ENCODE results near the gene LPAR3.

DNA sequence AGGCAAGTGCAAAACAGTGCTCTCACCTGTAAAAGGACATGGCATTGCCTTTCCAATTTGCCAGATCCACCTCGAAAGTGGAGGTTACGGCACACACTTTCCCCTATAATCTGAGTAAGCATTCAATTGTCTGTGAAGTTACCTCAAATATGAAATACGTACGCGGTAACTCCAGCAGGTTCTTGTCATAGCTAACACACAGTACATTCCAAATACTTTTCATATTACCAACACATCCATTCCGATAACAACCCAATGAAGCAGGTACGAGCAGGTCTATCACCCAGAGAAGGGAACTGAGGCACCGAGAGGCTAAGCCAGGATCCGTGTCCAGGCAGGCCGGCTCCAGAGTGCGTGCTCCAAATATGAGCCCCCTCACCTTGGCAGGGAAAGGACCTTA is 46.8 kb upstream of the LPAR3 start:
- TF ChIP-seq ZNF449 (tag by site-specific recombination; IDR thresholded peaks at IDR 0.05) (no peak), ZNF23 (tag by site-specific recombination; IDR thresholded peaks at IDR 0.05; ENCODE audit: borderline replicate concordance) (no peak), YY1 (tag by site-specific recombination; IDR thresholded peaks at IDR 0.05) (no peak), ZNF354C (tag by site-specific recombination; IDR thresholded peaks at IDR 0.05; ENCODE audit: borderline replicate concordance, low read depth) (no peak), BCL11A (tag by site-specific recombination; IDR thresholded peaks at IDR 0.05; ENCODE audit: low read depth) (no peak), ZNF664 (tag by site-specific recombination; IDR thresholded peaks at IDR 0.05) (no peak), ZNF18 (tag by site-specific recombination; IDR thresholded peaks at IDR 0.05) (no peak)
- TF ChIP-seq, protein P1, sequence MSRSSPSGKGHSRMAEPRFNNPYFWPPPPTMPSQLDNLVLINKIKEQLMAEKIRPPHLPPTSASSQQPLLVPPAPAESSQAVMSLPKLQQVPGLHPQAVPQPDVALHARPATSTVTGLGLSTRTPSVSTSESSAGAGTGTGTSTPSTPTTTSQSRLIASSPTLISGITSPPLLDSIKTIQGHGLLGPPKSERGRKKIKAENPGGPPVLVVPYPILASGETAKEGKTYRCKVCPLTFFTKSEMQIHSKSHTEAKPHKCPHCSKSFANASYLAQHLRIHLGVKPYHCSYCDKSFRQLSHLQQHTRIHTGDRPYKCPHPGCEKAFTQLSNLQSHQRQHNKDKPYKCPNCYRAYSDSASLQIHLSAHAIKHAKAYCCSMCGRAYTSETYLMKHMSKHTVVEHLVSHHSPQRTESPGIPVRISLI (tag by site-specific recombination; IDR thresholded peaks at IDR 0.05): no peak
- TF ChIP-seq, protein P2, sequence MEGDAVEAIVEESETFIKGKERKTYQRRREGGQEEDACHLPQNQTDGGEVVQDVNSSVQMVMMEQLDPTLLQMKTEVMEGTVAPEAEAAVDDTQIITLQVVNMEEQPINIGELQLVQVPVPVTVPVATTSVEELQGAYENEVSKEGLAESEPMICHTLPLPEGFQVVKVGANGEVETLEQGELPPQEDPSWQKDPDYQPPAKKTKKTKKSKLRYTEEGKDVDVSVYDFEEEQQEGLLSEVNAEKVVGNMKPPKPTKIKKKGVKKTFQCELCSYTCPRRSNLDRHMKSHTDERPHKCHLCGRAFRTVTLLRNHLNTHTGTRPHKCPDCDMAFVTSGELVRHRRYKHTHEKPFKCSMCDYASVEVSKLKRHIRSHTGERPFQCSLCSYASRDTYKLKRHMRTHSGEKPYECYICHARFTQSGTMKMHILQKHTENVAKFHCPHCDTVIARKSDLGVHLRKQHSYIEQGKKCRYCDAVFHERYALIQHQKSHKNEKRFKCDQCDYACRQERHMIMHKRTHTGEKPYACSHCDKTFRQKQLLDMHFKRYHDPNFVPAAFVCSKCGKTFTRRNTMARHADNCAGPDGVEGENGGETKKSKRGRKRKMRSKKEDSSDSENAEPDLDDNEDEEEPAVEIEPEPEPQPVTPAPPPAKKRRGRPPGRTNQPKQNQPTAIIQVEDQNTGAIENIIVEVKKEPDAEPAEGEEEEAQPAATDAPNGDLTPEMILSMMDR (tag by site-specific recombination; IDR thresholded peaks at IDR 0.05): no peak
